Prostate gland (tissue), 2 donors: ENCODE results near the gene NCK1. TPM values are rescaled to one million over a fixed set of nuclear protein-coding genes. Genes with fewer than 3 reads are reported as not detected.

Source experiments
- DNase-seq: peaks from one replicate; pipeline ENCODE4 v3.0.0-alpha.2; 2019; ENCODE audit warnings: low spot score
- H3K27ac ChIP-seq, 2 donors: fragments of 200-600 bp; sonication (generic); 2 replicates each; pipeline ENCODE4 v1.5.1; 2017 to 2019
- H3K27me3 ChIP-seq: fragments of 200-600 bp; sonication (generic); replicated peaks from 2 replicates; pipeline ENCODE4 v1.5.1; 2019; ENCODE audit not compliant: insufficient read depth
- H3K36me3 ChIP-seq, 2 donors: fragments of 200-600 bp; sonication (generic); 1 replicate in 1 of 2; 2 replicates in 1 of 2; pipeline versions ENCODE4 v1.5.1 to v1.8.1; 2017 to 2019
- H3K4me1 ChIP-seq: fragments of 200-600 bp; sonication (generic); replicated peaks from 2 replicates; pipeline ENCODE4 v1.5.1; 2019
- H3K4me3 ChIP-seq, 2 donors: fragments of 200-600 bp; sonication (generic); 2 replicates each; pipeline ENCODE4 v1.5.1; 2017 to 2019
- H3K9me3 ChIP-seq: fragments of 200-600 bp; sonication (generic); 2 replicates; pipeline ENCODE4 v1.5.1; 2017
- CTCF ChIP-seq, 4 experiments: fragments of 200-600 bp in 2 of 4; fragments of 450-650 bp in 2 of 4; sonication (generic) in 2 of 4; IDR thresholded peaks; 1 replicate in 3 of 4; 2 replicates in 1 of 4; pipeline ENCODE4 v1.5.1; 2016 to 2019; ENCODE audit warnings: antibody characterized with exemption in 4 of 4, mild to moderate bottlenecking in 2 of 4, moderate library complexity in 2 of 4
- POLR2A ChIP-seq: fragments of 450-650 bp; IDR thresholded peaks from one replicate; pipeline ENCODE4 v1.6.1; 2016; ENCODE audit warnings: antibody characterized with exemption, mild to moderate bottlenecking
- POLR2AphosphoS5 ChIP-seq: sonication (generic); formaldehyde crosslinking; IDR thresholded peaks from one replicate; pipeline ENCODE4 v1.6.1; 2017; ENCODE audit warnings: antibody characterized with exemption
- WGBS: methylation state at CpG from one replicate; pipeline ENCODE4 v1.1.5; 2018; 5-methylcytosine and 5-hydroxymethylcytosine counted together
- intact Hi-C: fragments of 100-400 bp; cut with DNase I; formaldehyde crosslinking; loops from one replicate; pipeline ENCODE4 v1.14.2; 2022
- total RNA-seq, 2 donors: library from RNA; depleted of rRNA; stranded (reverse); fragments of >200 nt; gene quantifications; one replicate each; pipeline ENCODE4 v1.1.0, GENCODE V29; 2016

The NCK1 gene
- total RNA-seq, 2 donors from 2014 or later, result 23.3 to 35.6 TPM

- intact Hi-C loops, result no loop called here
- Histone ChIP-seq H3K9me3 (no peaks in the 10 kb centered on the region), H3K36me3 (no peaks in the 10 kb centered on the region), H3K27ac (no peak overlapping the region), H3K4me1 (no peaks in the 10 kb centered on the region), H3K4me3 (no peak overlapping the region), H3K27me3 (no peaks in the 10 kb centered on the region)
- TF ChIP-seq CTCF (IDR thresholded peaks at IDR 0.05), result no peak
- TF ChIP-seq POLR2AphosphoS5, result no peak
- no peak for TF ChIP-seq POLR2A
- no peak for DNase-seq
- WGBS, result 67% methylated on average over 4 of the region's 4 CpGs
Measured at GRCh38 chr3:136909187-136909586, 47.2 kb downstream of the NCK1 start.

- H3K36me3 ChIP-seq, result no peaks in the 10 kb centered on the region
- WGBS, result 95% methylated on average over 2 of the region's 2 CpGs
- H3K4me1 ChIP-seq, result no peaks in the 10 kb centered on the region
- no peaks in the 10 kb centered on the region for H3K27me3 ChIP-seq
- no peak overlapping the region for H3K27ac ChIP-seq
- intact Hi-C loops, result no loop called here
- TF ChIP-seq POLR2A (no peak), CTCF (IDR thresholded peaks at IDR 0.05) (no peak), POLR2AphosphoS5 (no peak)
- H3K4me3 ChIP-seq, result no peak overlapping the region
- no peaks in the 10 kb centered on the region for H3K9me3 ChIP-seq
- DNase-seq, result no peak
Measured at GRCh38 chr3:136910697-136911096, 48.7 kb downstream of the NCK1 start.

- no peak for DNase-seq
- Histone ChIP-seq H3K27me3 (no peaks in the 10 kb centered on the region), H3K36me3 (no peaks in the 10 kb centered on the region), H3K9me3 (no peaks in the 10 kb centered on the region), H3K27ac (no peak overlapping the region), H3K4me3 (no peak overlapping the region), H3K4me1 (no peaks in the 10 kb centered on the region)
- TF ChIP-seq POLR2AphosphoS5, result no peak
- TF ChIP-seq CTCF (IDR thresholded peaks at IDR 0.05), result no peak
- no peak for TF ChIP-seq POLR2A
- 92% methylated on average over 1 of the region's 1 CpG for WGBS
- intact Hi-C loops, result no loop called here
Measured at GRCh38 chr3:136913168-136913567, 51.2 kb downstream of the NCK1 start.

- TF ChIP-seq POLR2A (no peak), CTCF (IDR thresholded peaks at IDR 0.05) (no peak), POLR2AphosphoS5 (no peak)
- WGBS, result 93% methylated on average over 3 of the region's 3 CpGs
- no peaks in the 10 kb centered on the region for H3K36me3 ChIP-seq
- H3K9me3 ChIP-seq, result no peaks in the 10 kb centered on the region
- no peaks in the 10 kb centered on the region for H3K4me1 ChIP-seq
- no peak overlapping the region for H3K4me3 ChIP-seq
- no peak overlapping the region for H3K27ac ChIP-seq
- no peaks in the 10 kb centered on the region for H3K27me3 ChIP-seq
- DNase-seq, result no peak
- intact Hi-C loops, result no loop called here
Measured at GRCh38 chr3:136914739-136915138, 52.7 kb downstream of the NCK1 start.

- WGBS, result 90% methylated on average over 1 of the region's 1 CpG
- no peak overlapping the region for H3K4me3 ChIP-seq
- intact Hi-C loops, result no loop called here
- no peak for DNase-seq
- no peaks in the 10 kb centered on the region for H3K9me3 ChIP-seq
- H3K27ac ChIP-seq, result no peak overlapping the region
- H3K4me1 ChIP-seq, result no peaks in the 10 kb centered on the region
- no peak for TF ChIP-seq POLR2AphosphoS5
- no peak for TF ChIP-seq POLR2A
- no peak for TF ChIP-seq CTCF (IDR thresholded peaks at IDR 0.05)
- no peaks in the 10 kb centered on the region for H3K36me3 ChIP-seq
- H3K27me3 ChIP-seq, result no peaks in the 10 kb centered on the region
Measured at GRCh38 chr3:136916223-136916622, 54.2 kb downstream of the NCK1 start.
